Measurements from ENCODE around the gene RNF182.
"Not testable (repeated sequence)": the region's sequence is repeated elsewhere in the genome, so short reads cannot be mapped to it uniquely, and the experiment has no call there.

Gene RNF182

DNA sequence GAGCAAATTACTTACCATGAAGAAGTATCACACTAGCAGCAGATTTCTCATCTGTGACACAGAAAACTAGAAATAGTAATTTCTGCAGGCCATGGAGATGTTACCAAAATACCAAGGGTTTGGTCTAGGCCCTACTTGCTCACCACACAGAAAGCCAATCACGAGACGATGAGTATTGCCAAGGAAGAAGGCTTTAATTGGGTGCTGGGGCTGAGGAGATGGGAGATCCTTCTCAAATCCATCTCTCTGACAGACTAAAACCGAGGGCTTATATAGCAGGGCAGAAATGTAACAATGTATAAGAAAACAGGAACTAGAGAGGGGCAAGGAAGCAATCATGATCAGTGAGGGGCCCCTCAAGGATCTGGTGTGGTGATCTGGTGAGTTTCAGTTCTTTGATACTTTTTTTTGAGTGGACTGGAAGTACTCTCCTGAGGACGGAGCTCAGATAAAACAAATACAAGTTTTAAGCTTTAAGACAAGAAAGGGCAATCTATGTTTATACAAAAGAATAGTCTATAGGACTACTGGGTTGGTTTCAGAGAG is 40.9 kb downstream of the RNF182 start:
- H4K20me1 ChIP-seq (ENCODE audit: insufficient read depth) = no peaks in the 10 kb centered on the region
- no peaks in the 10 kb centered on the region for H3K79me2 ChIP-seq (ENCODE audit: insufficient read depth, low read depth)
- no peaks in the 10 kb centered on the region for H3K36me3 ChIP-seq (ENCODE audit: insufficient read depth)
- no peak overlapping the region for H3K27ac ChIP-seq
- no peak overlapping the region for H2AFZ ChIP-seq (ENCODE audit: low read depth)
- no peaks in the 10 kb centered on the region for H3K27me3 ChIP-seq (ENCODE audit: insufficient read depth, low read depth)
- H3K4me3 ChIP-seq (IDR thresholded peaks at IDR 0.05; ENCODE audit: insufficient read depth, low read depth, low read length) = no peak overlapping the region
- H3K4me2 ChIP-seq = no peak overlapping the region
- H3K4me1 ChIP-seq (ENCODE audit: low read depth, poor library complexity, severe bottlenecking) = no peaks in the 10 kb centered on the region
- TF ChIP-seq, protein P1, sequence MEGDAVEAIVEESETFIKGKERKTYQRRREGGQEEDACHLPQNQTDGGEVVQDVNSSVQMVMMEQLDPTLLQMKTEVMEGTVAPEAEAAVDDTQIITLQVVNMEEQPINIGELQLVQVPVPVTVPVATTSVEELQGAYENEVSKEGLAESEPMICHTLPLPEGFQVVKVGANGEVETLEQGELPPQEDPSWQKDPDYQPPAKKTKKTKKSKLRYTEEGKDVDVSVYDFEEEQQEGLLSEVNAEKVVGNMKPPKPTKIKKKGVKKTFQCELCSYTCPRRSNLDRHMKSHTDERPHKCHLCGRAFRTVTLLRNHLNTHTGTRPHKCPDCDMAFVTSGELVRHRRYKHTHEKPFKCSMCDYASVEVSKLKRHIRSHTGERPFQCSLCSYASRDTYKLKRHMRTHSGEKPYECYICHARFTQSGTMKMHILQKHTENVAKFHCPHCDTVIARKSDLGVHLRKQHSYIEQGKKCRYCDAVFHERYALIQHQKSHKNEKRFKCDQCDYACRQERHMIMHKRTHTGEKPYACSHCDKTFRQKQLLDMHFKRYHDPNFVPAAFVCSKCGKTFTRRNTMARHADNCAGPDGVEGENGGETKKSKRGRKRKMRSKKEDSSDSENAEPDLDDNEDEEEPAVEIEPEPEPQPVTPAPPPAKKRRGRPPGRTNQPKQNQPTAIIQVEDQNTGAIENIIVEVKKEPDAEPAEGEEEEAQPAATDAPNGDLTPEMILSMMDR (conservative IDR thresholded peaks at IDR 0.05; ENCODE audit: low read depth, low read length) = no peak
- no peak overlapping the region for H3K9ac ChIP-seq

GRCh38 chr6:13971303-13971702 is 46.6 kb downstream of the RNF182 start:
- no peaks in the 10 kb centered on the region for H3K4me1 ChIP-seq (ENCODE audit: low read depth, poor library complexity, severe bottlenecking)
- H3K4me2 ChIP-seq = no peak overlapping the region
- H4K20me1 ChIP-seq (ENCODE audit: insufficient read depth) = no peaks in the 10 kb centered on the region
- H3K27ac ChIP-seq = no peak overlapping the region
- no peaks in the 10 kb centered on the region for H3K79me2 ChIP-seq (ENCODE audit: insufficient read depth, low read depth)
- no peaks in the 10 kb centered on the region for H3K27me3 ChIP-seq (ENCODE audit: insufficient read depth, low read depth)
- no peak overlapping the region for H3K9ac ChIP-seq
- H3K36me3 ChIP-seq (ENCODE audit: insufficient read depth) = no peaks in the 10 kb centered on the region
- H2AFZ ChIP-seq (ENCODE audit: low read depth) = no peak overlapping the region
- no peak overlapping the region for H3K4me3 ChIP-seq (IDR thresholded peaks at IDR 0.05; ENCODE audit: insufficient read depth, low read depth, low read length)
- TF ChIP-seq, protein P1 (conservative IDR thresholded peaks at IDR 0.05; ENCODE audit: low read depth, low read length) = no peak

DNA sequence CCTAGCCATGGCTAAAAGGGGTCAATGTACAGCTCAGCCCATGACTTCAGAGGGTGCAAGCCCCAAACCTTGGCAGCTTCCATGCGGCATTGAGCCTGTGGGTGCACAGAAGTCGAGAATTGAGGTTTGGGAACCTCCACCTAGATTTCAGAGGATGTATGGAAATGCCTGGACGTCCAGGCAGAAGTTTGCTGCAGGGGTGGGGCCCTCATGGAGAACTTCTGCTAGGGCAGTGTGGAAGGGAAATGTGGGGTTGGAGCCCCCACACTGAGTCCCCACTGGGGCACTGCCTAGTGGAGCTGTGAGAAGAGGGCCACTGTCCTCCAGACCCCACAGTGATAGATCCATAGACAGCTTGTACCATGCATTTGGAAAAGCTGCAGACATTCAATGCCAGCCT is 47.9 kb downstream of the RNF182 start:
- H3K4me2 ChIP-seq; H3K79me2 ChIP-seq (ENCODE audit: insufficient read depth, low read depth); H3K9ac ChIP-seq; H3K27me3 ChIP-seq (ENCODE audit: insufficient read depth, low read depth); H3K4me1 ChIP-seq (ENCODE audit: low read depth, poor library complexity, severe bottlenecking); H3K27ac ChIP-seq; H4K20me1 ChIP-seq (ENCODE audit: insufficient read depth); H2AFZ ChIP-seq (ENCODE audit: low read depth); H3K36me3 ChIP-seq (ENCODE audit: insufficient read depth); H3K4me3 ChIP-seq (IDR thresholded peaks at IDR 0.05; ENCODE audit: insufficient read depth, low read depth, low read length): not testable (repeated sequence)

DNA sequence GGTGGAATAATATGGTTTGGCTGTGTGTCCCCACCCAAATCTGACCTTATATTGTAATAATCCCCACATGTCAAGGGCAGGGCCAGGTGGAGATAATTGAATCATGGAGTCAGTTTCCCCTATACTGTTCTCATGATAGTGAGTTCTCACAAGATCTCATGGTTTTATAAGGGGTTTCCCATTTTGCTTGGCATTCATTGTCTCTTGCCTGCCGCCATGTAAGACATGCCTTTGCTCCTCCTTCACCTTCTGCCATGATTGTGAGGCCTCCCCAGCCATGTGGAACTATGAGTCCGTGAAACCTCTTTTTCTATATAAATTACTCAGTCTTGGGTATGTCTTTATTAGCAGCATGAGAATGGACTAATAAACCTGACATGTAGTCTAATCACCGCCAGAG is 48.7 kb downstream of the RNF182 start:
- not testable (repeated sequence) for H3K79me2 ChIP-seq (ENCODE audit: insufficient read depth, low read depth); H3K27me3 ChIP-seq (ENCODE audit: insufficient read depth, low read depth); H3K4me3 ChIP-seq (IDR thresholded peaks at IDR 0.05; ENCODE audit: insufficient read depth, low read depth, low read length); H3K4me2 ChIP-seq; H3K27ac ChIP-seq; H4K20me1 ChIP-seq (ENCODE audit: insufficient read depth); H3K36me3 ChIP-seq (ENCODE audit: insufficient read depth); H3K4me1 ChIP-seq (ENCODE audit: low read depth, poor library complexity, severe bottlenecking); H3K9ac ChIP-seq; H2AFZ ChIP-seq (ENCODE audit: low read depth)

- Histone ChIP-seq H3K27ac (no peak overlapping the region), H2AFZ (ENCODE audit: low read depth) (no peak overlapping the region), H3K4me1 (ENCODE audit: low read depth, poor library complexity, severe bottlenecking) (no peaks in the 10 kb centered on the region), H3K9ac (no peak overlapping the region), H3K36me3 (ENCODE audit: insufficient read depth) (no peaks in the 10 kb centered on the region), H3K79me2 (ENCODE audit: insufficient read depth, low read depth) (no peaks in the 10 kb centered on the region), H3K27me3 (ENCODE audit: insufficient read depth, low read depth) (no peaks in the 10 kb centered on the region), H3K4me3 (IDR thresholded peaks at IDR 0.05; ENCODE audit: insufficient read depth, low read depth, low read length) (no peak overlapping the region), H4K20me1 (ENCODE audit: insufficient read depth) (no peaks in the 10 kb centered on the region), H3K4me2 (no peak overlapping the region)
- TF ChIP-seq, protein P1 (conservative IDR thresholded peaks at IDR 0.05; ENCODE audit: low read depth, low read length) = no peak
These were observed 53.4 kb downstream of the RNF182 start for GRCh38 chr6:13978102-13978640.
